Measurements from ENCODE around the gene OR52E1.

DNA sequence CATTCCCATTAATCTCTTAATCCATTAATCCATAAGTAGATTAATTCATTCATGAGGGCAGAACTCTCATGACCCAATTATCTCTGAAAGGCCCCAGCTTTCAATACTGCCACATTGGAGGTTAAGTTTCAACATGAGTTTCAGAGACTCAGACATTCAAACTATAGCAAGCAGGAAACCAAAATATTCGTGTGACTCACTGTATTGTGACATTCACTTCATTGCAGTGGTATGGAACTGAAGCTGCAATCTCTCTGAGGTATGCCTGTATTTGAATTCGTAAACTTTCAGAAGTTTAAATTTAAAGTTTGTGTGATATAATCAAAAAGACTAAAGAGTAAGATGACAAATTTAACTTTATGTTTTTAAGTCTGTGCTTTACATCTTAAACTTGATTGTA lies 26.0 kb upstream of the OR52E1 start:
- TF ChIP-seq CTCF (IDR thresholded peaks at IDR 0.05; ENCODE audit: low read depth, low read length, poor library complexity, severe bottlenecking) (no peak), EZH2phosphoT487 (IDR thresholded peaks at IDR 0.05; ENCODE audit: borderline replicate concordance, low read length) (no peak)

All from DOHH2 (cell line).